ENCODE results near the gene FBXO41. TPM values are rescaled to one million over a fixed set of nuclear protein-coding genes. Genes with fewer than 3 reads are reported as not detected.

FBXO41 gene
- total RNA-seq, 2 experiments from 2014 or later = 20.4 to 57.9 TPM

GRCh38 chr2:73246850-73247249, 37.4 kb downstream of the FBXO41 start:
- Histone ChIP-seq H3K4me1 (ENCODE audit: insufficient read depth, low read length, poor library complexity, severe bottlenecking) (no peaks in the 10 kb centered on the region), H3K9me3 (ENCODE audit: low read length) (no peaks in the 10 kb centered on the region), H2AFZ (ENCODE audit: low read length) (no peak overlapping the region), H4K20me1 (ENCODE audit: insufficient read depth, low read length) (peaks cover 18% of the 10 kb centered on the region), H3K9me2 (ENCODE audit: insufficient read depth, low read length) (no peaks in the 10 kb centered on the region), H3K79me2 (ENCODE audit: insufficient read depth, low read depth, low read length) (peaks cover 15% of the 10 kb centered on the region; the same call in 1 of the 2 replicates), H3K4me2 (ENCODE audit: low read length) (no peak overlapping the region), H3K36me3 (ENCODE audit: insufficient read depth, low read length) (peaks cover 97% of the 10 kb centered on the region), H3K27ac (ENCODE audit: low read depth, low read length, poor library complexity, severe bottlenecking) (no peak overlapping the region), H3K4me3 (ENCODE audit: low read depth, low read length, poor library complexity, severe bottlenecking) (no peak overlapping the region)
- TF ChIP-seq EZH2phosphoT487 (IDR thresholded peaks at IDR 0.05; ENCODE audit: borderline replicate concordance, low read depth, low read length) (no peak), CTCF (conservative IDR thresholded peaks at IDR 0.05; ENCODE audit: low read length) (no peak)
- intact Hi-C loops (cut with micrococcal nuclease; ENCODE audit: unreplicated experiment) = no loop called here
- ChIA-PET POLR2A (interaction anchor here (0.7 to 1.8 kb wide), 6 partner anchors 9 to 139 kb away, joined by 3 to 5 read pairs (median 4); partner anchors contain the start of genes ALMS1, CCT7 and PRADC1), CTCF (ENCODE audit: unreplicated experiment) (no interaction called here)
- no peak for DNase-seq (ENCODE audit: low spot score)
- no TSS peak for BruUV-seq (replicated peaks)

- H3K4me2 ChIP-seq (ENCODE audit: low read length) = no peak overlapping the region
- peaks cover 35% of the 10 kb centered on the region for H3K79me2 ChIP-seq (ENCODE audit: insufficient read depth, low read depth, low read length)
- H3K36me3 ChIP-seq (ENCODE audit: insufficient read depth, low read length) = peaks cover 98% of the 10 kb centered on the region
- no peaks in the 10 kb centered on the region for H3K9me3 ChIP-seq (ENCODE audit: low read length)
- intact Hi-C loops (cut with micrococcal nuclease; ENCODE audit: unreplicated experiment) = no loop called here
- H4K20me1 ChIP-seq (ENCODE audit: insufficient read depth, low read length) = peaks cover 27% of the 10 kb centered on the region; the same call in 1 of the 2 replicates
- no peak overlapping the region for H3K27ac ChIP-seq (ENCODE audit: low read depth, low read length, poor library complexity, severe bottlenecking)
- no TSS peak for BruUV-seq (replicated peaks)
- CTCF ChIA-PET (ENCODE audit: unreplicated experiment) = no interaction called here
- POLR2A ChIA-PET = interaction anchor here (1.5 kb wide), 1 partner anchor 12 kb away, joined by 7 read pairs; the partner anchor contains the start of gene PRADC1
- TF ChIP-seq CTCF (conservative IDR thresholded peaks at IDR 0.05; ENCODE audit: low read length) (no peak), EZH2phosphoT487 (IDR thresholded peaks at IDR 0.05; ENCODE audit: borderline replicate concordance, low read depth, low read length) (no peak)
- H3K4me1 ChIP-seq (ENCODE audit: insufficient read depth, low read length, poor library complexity, severe bottlenecking) = no peaks in the 10 kb centered on the region
- H3K9me2 ChIP-seq (ENCODE audit: insufficient read depth, low read length) = no peaks in the 10 kb centered on the region
- no peak for DNase-seq (ENCODE audit: low spot score)
- no peak overlapping the region for H2AFZ ChIP-seq (ENCODE audit: low read length)
- no peak overlapping the region for H3K4me3 ChIP-seq (ENCODE audit: low read depth, low read length, poor library complexity, severe bottlenecking)
Observed at GRCh38 chr2:73244580-73244979, 39.7 kb downstream of the FBXO41 start.

GRCh38 chr2:73243884-73244570, 40.3 kb downstream of the FBXO41 start:
- no TSS peak for BruUV-seq (replicated peaks)
- no peak for TF ChIP-seq CTCF (conservative IDR thresholded peaks at IDR 0.05; ENCODE audit: low read length)
- TF ChIP-seq EZH2phosphoT487 (IDR thresholded peaks at IDR 0.05; ENCODE audit: borderline replicate concordance, low read depth, low read length) = no peak
- intact Hi-C loops (cut with micrococcal nuclease; ENCODE audit: unreplicated experiment) = no loop called here
- Histone ChIP-seq H3K4me1 (ENCODE audit: insufficient read depth, low read length, poor library complexity, severe bottlenecking) (no peaks in the 10 kb centered on the region), H3K36me3 (ENCODE audit: insufficient read depth, low read length) (peaks cover 98% of the 10 kb centered on the region), H3K27ac (ENCODE audit: low read depth, low read length, poor library complexity, severe bottlenecking) (no peak overlapping the region), H3K9me2 (ENCODE audit: insufficient read depth, low read length) (no peaks in the 10 kb centered on the region), H3K4me2 (ENCODE audit: low read length) (no peak overlapping the region), H3K4me3 (ENCODE audit: low read depth, low read length, poor library complexity, severe bottlenecking) (no peak overlapping the region), H3K9me3 (ENCODE audit: low read length) (no peaks in the 10 kb centered on the region), H3K79me2 (ENCODE audit: insufficient read depth, low read depth, low read length) (peaks cover 40% of the 10 kb centered on the region), H2AFZ (ENCODE audit: low read length) (no peak overlapping the region), H4K20me1 (ENCODE audit: insufficient read depth, low read length) (peaks cover 27% of the 10 kb centered on the region)
- ChIA-PET CTCF (ENCODE audit: unreplicated experiment) (no interaction called here), POLR2A (interaction anchor here (1.3 to 1.5 kb wide), 2 partner anchors 11 to 29 kb away, joined by 3 to 7 read pairs; partner anchors contain the start of gene PRADC1)
- DNase-seq (ENCODE audit: low spot score) = no peak

Measured in OCI-LY7 (cell line).